H9 (cell line): ENCODE data around the gene TEC. TPM values are rescaled to one million over a fixed set of nuclear protein-coding genes. Genes with fewer than 3 reads are reported as not detected.

Experiments used
- DNase-seq: peaks from one replicate; pipeline ENCODE4 v3.0.0-alpha.2; 2017
- H2AFZ ChIP-seq: one replicate; pipeline ENCODE4 v1.6.1; 2013; ENCODE audit warnings: mild to moderate bottlenecking, low read length, control low read depth, moderate library complexity
- H2AK5ac ChIP-seq: 2 replicates; pipeline ENCODE4 v1.6.1; 2013; ENCODE audit warnings: low read length, control low read depth, mixed read lengths; ENCODE audit not compliant: insufficient read length
- H2BK120ac ChIP-seq: one replicate; pipeline ENCODE4 v1.6.1; 2013; ENCODE audit warnings: low read depth, mild to moderate bottlenecking, low read length, control low read depth, inconsistent platforms; ENCODE audit not compliant: poor library complexity, severe bottlenecking
- H2BK12ac ChIP-seq: 2 replicates; pipeline ENCODE4 v1.6.1; 2013; ENCODE audit warnings: low read length, control low read depth, mixed read lengths, low read depth; ENCODE audit not compliant: insufficient read length
- H2BK15ac ChIP-seq: 2 replicates; pipeline ENCODE4 v1.6.1; 2013; ENCODE audit warnings: low read depth, low read length, control low read depth
- H2BK20ac ChIP-seq: one replicate; pipeline ENCODE4 v1.6.1; 2013; ENCODE audit warnings: low read depth, mild to moderate bottlenecking, low read length, control low read depth, inconsistent platforms; ENCODE audit not compliant: poor library complexity, severe bottlenecking
- H2BK5ac ChIP-seq: 2 replicates; pipeline ENCODE4 v1.6.1; 2013; ENCODE audit warnings: low read length, control low read depth, mixed read lengths; ENCODE audit not compliant: insufficient read length
- H3K14ac ChIP-seq: 2 replicates; pipeline ENCODE4 v1.6.1; 2013; ENCODE audit warnings: low read length, control low read depth; ENCODE audit not compliant: insufficient read depth
- H3K18ac ChIP-seq: 2 replicates; pipeline ENCODE4 v1.6.1; 2013; ENCODE audit warnings: low read depth, mild to moderate bottlenecking, mixed read lengths, low read length, control low read depth; ENCODE audit not compliant: insufficient read length
- H3K23ac ChIP-seq: 2 replicates; pipeline ENCODE4 v1.6.1; 2013; ENCODE audit warnings: low read length, control low read depth, mixed read lengths, low read depth; ENCODE audit not compliant: insufficient read length
- H3K23me2 ChIP-seq: 2 replicates; pipeline ENCODE4 v1.6.1; 2013; ENCODE audit warnings: low read depth, mild to moderate bottlenecking, mixed read lengths, low read length, control low read depth; ENCODE audit not compliant: insufficient read length, poor library complexity, severe bottlenecking
- H3K27ac ChIP-seq: 2 replicates; pipeline ENCODE4 v1.5.1; 2013; ENCODE audit warnings: low read length, control low read depth, mixed read lengths, low read depth; ENCODE audit not compliant: insufficient read length
- H3K27me3 ChIP-seq: 2 replicates; pipeline ENCODE4 v1.6.1; 2013; ENCODE audit warnings: low read length, control low read depth, inconsistent platforms; ENCODE audit not compliant: insufficient read depth
- H3K4ac ChIP-seq: 2 replicates; pipeline ENCODE4 v1.6.1; 2013; ENCODE audit warnings: low read depth, mild to moderate bottlenecking, control low read depth, inconsistent platforms, low read length, moderate library complexity
- H3K4me1 ChIP-seq: 2 replicates; pipeline ENCODE4 v1.6.1; 2013; ENCODE audit warnings: low read length, control low read depth, inconsistent platforms; ENCODE audit not compliant: insufficient read depth
- H3K4me2 ChIP-seq: 2 replicates; pipeline ENCODE4 v1.6.1; 2013; ENCODE audit warnings: low read length, control low read depth, mixed read lengths; ENCODE audit not compliant: insufficient read length, insufficient read depth
- H3K56ac ChIP-seq: 2 replicates; pipeline ENCODE4 v1.6.1; 2013; ENCODE audit warnings: low read depth, mild to moderate bottlenecking, mixed read lengths, low read length, control low read depth; ENCODE audit not compliant: insufficient read length
- H3K79me1 ChIP-seq: 2 replicates; pipeline ENCODE4 v1.6.1; 2013; ENCODE audit warnings: low read depth, mild to moderate bottlenecking, moderate library complexity, low read length, control low read depth, inconsistent platforms; ENCODE audit not compliant: insufficient read depth, poor library complexity, severe bottlenecking
- H3K79me2 ChIP-seq: 2 replicates; pipeline ENCODE4 v1.6.1; 2013; ENCODE audit warnings: low read length, control low read depth, inconsistent platforms; ENCODE audit not compliant: insufficient read depth
- H3K9ac ChIP-seq: 2 replicates; pipeline ENCODE4 v1.6.1; 2013; ENCODE audit warnings: low read length, control low read depth, mixed read lengths; ENCODE audit not compliant: insufficient read length; ENCODE audit errors: extremely low read depth
- H3K9me3 ChIP-seq: one replicate; pipeline ENCODE4 v1.6.1; 2013; ENCODE audit warnings: low read depth, low read length, inconsistent platforms; ENCODE audit not compliant: control insufficient read depth
- H3T11ph ChIP-seq: one replicate; pipeline ENCODE4 v1.6.1; 2013; ENCODE audit warnings: mild to moderate bottlenecking, low read length, control low read depth, inconsistent platforms
- H4K20me1 ChIP-seq: one replicate; pipeline ENCODE4 v1.6.1; 2013; ENCODE audit not compliant: control insufficient read depth, insufficient read length, insufficient read depth
- H4K5ac ChIP-seq: 2 replicates; pipeline ENCODE4 v1.6.1; 2013; ENCODE audit warnings: low read depth, mild to moderate bottlenecking, mixed read lengths, low read length, control low read depth; ENCODE audit not compliant: insufficient read length
- H4K8ac ChIP-seq: replicated peaks from 2 replicates; pipeline ENCODE4 v1.6.1; 2013; ENCODE audit warnings: low read length, control low read depth, mixed read lengths, low read depth; ENCODE audit not compliant: insufficient read length
- H4K91ac ChIP-seq: 2 replicates; pipeline ENCODE4 v1.6.1; 2013; ENCODE audit warnings: low read depth, mild to moderate bottlenecking, moderate library complexity, mixed read lengths, low read length, control low read depth; ENCODE audit not compliant: insufficient read length
- H3K27ac Mint-ChIP-seq, 3 experiments: 2 replicates in 2 of 3; 3 replicates in 1 of 3; pipeline ENCODE4 v1.8.0; 2020 to 2021; ENCODE audit warnings: mixed read lengths in 3 of 3, mild to moderate bottlenecking in 1 of 3, moderate library complexity in 1 of 3
- H3K27me3 Mint-ChIP-seq: 2 replicates; pipeline ENCODE4 v1.8.0; 2021; ENCODE audit warnings: low read depth, mild to moderate bottlenecking, moderate library complexity, mixed read lengths
- H3K36me3 Mint-ChIP-seq, 3 experiments: 2 replicates in 2 of 3; 3 replicates in 1 of 3; pipeline ENCODE4 v1.8.0; 2020 to 2021; ENCODE audit warnings: low read depth in 3 of 3, mixed read lengths in 3 of 3; ENCODE audit not compliant: insufficient read depth in 1 of 3
- H3K4me1 Mint-ChIP-seq, 2 experiments: 2 replicates each; pipeline ENCODE4 v1.8.0; 2020; ENCODE audit warnings: mixed read lengths in 2 of 2
- H3K4me3 Mint-ChIP-seq, 2 experiments: 2 replicates in 1 of 2; 3 replicates in 1 of 2; pipeline ENCODE4 v1.8.0; 2020 to 2021; ENCODE audit warnings: mild to moderate bottlenecking in 2 of 2, mixed read lengths in 2 of 2, moderate library complexity in 1 of 2
- H3K9me3 Mint-ChIP-seq, 2 experiments: 2 replicates in 1 of 2; 3 replicates in 1 of 2; pipeline ENCODE4 v1.8.0; 2020; ENCODE audit warnings: mild to moderate bottlenecking in 2 of 2, mixed read lengths in 2 of 2, moderate library complexity in 1 of 2
- CTCF ChIP-seq: fragments of 200-600 bp; sonication (generic); conservative IDR thresholded peaks from 3 replicates; pipeline ENCODE4 v1.8.0; 2021; ENCODE audit warnings: antibody characterized with exemption, mild to moderate bottlenecking
- WGBS: extraction: QIAGEN DNeasy Blood & Tissue Kit; methylation state at CpG from one replicate; pipeline ENCODE4 v1.1.7; 2013; ENCODE audit warnings: missing lambda C conversion rate, low lambda C conversion rate, mixed read lengths; ENCODE audit not compliant: insufficient read length; ENCODE audit errors: extremely low coverage; 5-methylcytosine and 5-hydroxymethylcytosine counted together
- total RNA-seq: library from RNA; stranded (reverse); gene quantifications from 2 replicates; pipeline ENCODE4 v1.2.1, GENCODE V29; 2021

Gene TEC
- total RNA-seq, 1 experiment from 2014 or later: 1.8 TPM

DNA sequence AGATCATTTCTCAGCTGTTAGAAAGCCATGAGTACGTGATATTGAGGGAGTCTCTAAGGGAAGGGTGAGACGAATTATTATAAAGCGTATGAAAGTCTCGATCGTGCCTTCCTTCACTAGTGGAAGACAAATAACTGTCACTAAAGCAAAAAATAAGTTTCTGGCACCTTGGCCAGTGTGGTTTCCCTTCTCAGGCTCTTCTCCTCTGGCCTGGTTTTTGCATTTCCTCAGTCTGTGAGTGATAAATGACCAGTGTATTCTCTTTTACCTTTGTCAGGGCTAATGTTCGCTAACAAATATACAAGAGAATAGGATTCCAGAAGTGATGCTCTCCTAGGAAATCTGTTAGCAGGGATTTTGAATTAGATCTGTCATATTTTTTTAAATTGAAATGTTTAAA is 155.2 kb downstream of the TEC start:
- H2BK120ac ChIP-seq: no peak overlapping the region
- H3K56ac ChIP-seq: no peak overlapping the region
- H2BK20ac ChIP-seq: no peak overlapping the region
- WGBS: no CpG with 5 or more reads among the region's 6 CpGs
- no peak overlapping the region for H2AK5ac ChIP-seq
- no peak overlapping the region for H3K4me3 Mint-ChIP-seq
- H2BK15ac ChIP-seq: no peak overlapping the region
- no peaks in the 10 kb centered on the region for H3K79me2 ChIP-seq
- no peaks in the 10 kb centered on the region for H3K27me3 Mint-ChIP-seq
- peaks cover 36 to 40% of the 10 kb centered on the region in 2 experiments for H3K4me1 Mint-ChIP-seq
- no peak overlapping the region for H3K23ac ChIP-seq
- H3K36me3 Mint-ChIP-seq: no peaks in the 10 kb centered on the region
- H4K8ac ChIP-seq: no peak overlapping the region
- no peak overlapping the region for H3K14ac ChIP-seq
- no peak overlapping the region for H3T11ph ChIP-seq
- H3K9ac ChIP-seq: no peak overlapping the region
- no peaks in the 10 kb centered on the region for H3K9me3 Mint-ChIP-seq
- peaks cover 7% of the 10 kb centered on the region; the same call in 1 of the 2 replicates for H3K4me1 ChIP-seq
- H3K4ac ChIP-seq: no peak overlapping the region
- H3K27me3 ChIP-seq: no peaks in the 10 kb centered on the region
- H3K27ac Mint-ChIP-seq: no peak overlapping the region
- no peaks in the 10 kb centered on the region for H4K20me1 ChIP-seq
- H2BK5ac ChIP-seq: no peak overlapping the region
- no peak overlapping the region for H3K27ac ChIP-seq
- H3K9me3 ChIP-seq: no peaks in the 10 kb centered on the region
- no peaks in the 10 kb centered on the region for H3K79me1 ChIP-seq
- no peak overlapping the region for H4K91ac ChIP-seq
- no peak overlapping the region for H2AFZ ChIP-seq
- H3K23me2 ChIP-seq: no peaks in the 10 kb centered on the region
- H2BK12ac ChIP-seq: no peak overlapping the region
- no peak overlapping the region for H3K4me2 ChIP-seq
- no peak overlapping the region for H3K18ac ChIP-seq
- no peak for TF ChIP-seq CTCF
- no peak for DNase-seq
- H4K5ac ChIP-seq: no peak overlapping the region
